DMS79 (cell line): ENCODE results near the gene CERS6.
"Not testable (repeated sequence)": the region's sequence is repeated elsewhere in the genome, so short reads cannot be mapped to it uniquely, and the experiment has no call there.

Experiments used
- DNase-seq: peaks from one replicate; lab custom pipeline; 2025; lab: John Stamatoyannopoulos, UW

The CERS6 gene

GRCh38 chr2:168469281-168469988 lies 13.4 kb downstream of the CERS6 start:
- no peak for DNase-seq

- DNase-seq: no peak
Observed at GRCh38 chr2:168470320-168471162, 14.5 kb downstream of the CERS6 start.

- DNase-seq: no peak
Observed at GRCh38 chr2:168471163-168471475, 15.0 kb downstream of the CERS6 start.

- no peak for DNase-seq
Observed at GRCh38 chr2:168475636-168476035, 19.6 kb downstream of the CERS6 start.

- no peak for DNase-seq
Observed at GRCh38 chr2:168478206-168478605, 22.1 kb downstream of the CERS6 start.

GRCh38 chr2:168480356-168480755 lies 24.3 kb downstream of the CERS6 start:
- no peak for DNase-seq

DNA sequence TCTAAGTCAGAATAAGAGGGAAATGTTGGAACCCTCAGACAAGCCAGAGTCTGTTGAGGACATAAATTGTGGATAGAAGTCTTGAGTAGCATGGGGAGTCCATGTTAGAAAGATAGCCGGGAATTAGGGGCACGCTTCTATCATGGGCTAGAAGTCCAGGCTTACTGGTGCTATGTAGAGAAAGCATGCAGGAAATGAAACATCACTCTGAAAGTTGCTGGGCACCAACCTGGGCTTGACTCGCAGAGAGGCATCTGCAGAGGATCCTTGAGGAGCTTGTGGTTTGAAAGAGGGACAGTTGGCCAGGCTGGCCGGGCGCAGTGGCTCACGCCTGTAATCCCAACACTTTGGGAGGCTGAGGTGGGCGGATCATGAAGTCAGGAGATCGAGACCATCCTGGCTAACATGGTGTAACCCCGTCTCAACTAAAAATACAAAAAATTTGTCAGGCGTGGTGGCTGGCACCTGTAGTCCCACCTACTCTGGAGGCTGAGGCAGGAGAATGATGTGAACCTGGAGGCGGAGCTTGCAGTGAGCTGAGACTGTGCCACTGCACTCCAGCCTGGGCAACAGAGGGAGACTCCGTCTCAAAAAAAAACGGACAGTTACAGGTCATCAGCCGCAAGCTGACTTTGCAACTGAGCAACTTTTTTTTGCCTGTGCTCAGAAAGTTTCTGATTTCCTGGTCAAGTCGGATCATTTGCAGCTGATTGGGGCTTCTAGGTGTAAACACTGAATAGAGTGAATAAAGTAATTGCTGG lies 24.9 kb downstream of the CERS6 start:
- DNase-seq: no peak

GRCh38 chr2:168482269-168482668 lies 26.2 kb downstream of the CERS6 start:
- no peak for DNase-seq

- no peak for DNase-seq
Observed at GRCh38 chr2:168482952-168483831, 27.1 kb downstream of the CERS6 start.

GRCh38 chr2:168486477-168486876 lies 30.4 kb downstream of the CERS6 start:
- DNase-seq: no peak

GRCh38 chr2:168490015-168490874 lies 34.2 kb downstream of the CERS6 start:
- DNase-seq: no peak

GRCh38 chr2:168490946-168491605 lies 35.0 kb downstream of the CERS6 start:
- DNase-seq: no peak

DNA sequence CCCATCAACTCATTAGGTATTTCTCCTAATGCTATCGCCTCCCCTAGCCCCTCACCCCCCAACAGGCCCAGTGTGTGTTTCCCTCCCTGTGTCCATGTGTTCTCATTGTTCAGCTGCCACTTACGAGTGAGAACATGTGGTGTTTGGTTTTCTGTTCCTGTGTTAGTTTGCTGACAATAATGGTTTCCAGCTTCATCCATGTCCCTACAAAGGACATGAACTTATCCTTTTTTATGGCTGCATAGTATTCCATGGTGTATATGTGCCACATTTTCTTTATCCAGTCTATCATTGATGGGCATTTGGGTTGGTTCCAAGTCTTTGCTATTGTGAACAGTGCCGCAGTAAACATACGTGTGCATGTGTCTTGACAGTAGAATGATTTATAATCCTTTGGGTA lies 35.7 kb downstream of the CERS6 start:
- not testable (repeated sequence) for DNase-seq

GRCh38 chr2:168493219-168493618 lies 37.1 kb downstream of the CERS6 start:
- not testable (repeated sequence) for DNase-seq

DNA sequence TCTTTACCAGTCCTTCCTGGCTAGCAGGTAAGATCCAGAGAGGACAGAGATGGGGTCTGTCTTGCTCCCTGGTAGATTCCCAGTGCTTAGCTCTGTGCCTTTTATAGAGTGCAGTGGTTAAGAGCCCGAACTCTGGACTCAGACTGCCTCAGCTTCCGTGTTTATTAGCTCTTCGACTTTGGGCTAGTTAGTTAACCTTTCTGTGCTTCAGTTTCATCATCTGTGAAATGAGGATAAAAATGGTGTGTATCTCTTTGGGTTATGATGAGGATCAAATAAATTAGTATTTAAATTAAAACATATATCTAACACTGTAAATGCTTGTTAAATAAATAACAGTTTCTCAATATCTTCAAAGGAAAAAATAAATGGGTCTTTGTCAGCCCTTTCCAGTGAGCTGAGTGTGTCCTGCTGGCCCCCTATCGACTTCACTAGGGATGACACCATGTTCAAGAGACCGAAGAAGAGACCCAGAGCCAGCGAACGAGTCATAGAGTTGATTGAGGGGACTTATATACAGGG lies 38.2 kb downstream of the CERS6 start:
- DNase-seq: no peak

GRCh38 chr2:168495524-168495923 lies 39.5 kb downstream of the CERS6 start:
- no peak for DNase-seq

GRCh38 chr2:168496906-168497305 lies 40.8 kb downstream of the CERS6 start:
- DNase-seq: no peak

DNA sequence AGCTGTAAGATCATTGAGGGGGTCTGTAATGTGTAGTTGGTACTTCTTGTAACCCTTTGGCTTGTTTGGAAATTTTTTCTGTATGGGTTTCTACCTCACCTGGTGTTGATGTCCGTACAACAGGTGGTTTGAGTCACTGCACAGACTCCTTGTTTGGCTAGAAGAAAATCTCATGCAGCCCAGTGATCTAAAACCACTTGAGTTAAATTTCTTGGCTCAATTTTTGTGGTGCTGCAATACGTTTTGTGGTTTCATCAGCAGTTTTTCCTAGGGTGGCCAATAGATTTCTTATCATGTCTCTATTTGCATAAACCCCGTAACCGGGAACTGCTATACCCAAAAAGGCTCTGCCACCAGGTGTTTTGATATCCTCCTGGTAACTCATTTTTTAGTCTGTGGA lies 43.4 kb downstream of the CERS6 start:
- no peak for DNase-seq

- DNase-seq: no peak
Observed at GRCh38 chr2:168500516-168500915, 44.4 kb downstream of the CERS6 start.

GRCh38 chr2:168501466-168502065 lies 45.5 kb downstream of the CERS6 start:
- no peak for DNase-seq
